IMR-90 (cell line): ENCODE measurements around the gene POLR3G. TPM values are rescaled to one million over a fixed set of nuclear protein-coding genes. Genes with fewer than 3 reads are reported as not detected.

Experiments used
- ATAC-seq: fragments of 200-7000 bp; cut with Tn5 transposase; 2 replicates; pipeline ENCODE4 v1.9.1; 2020; ENCODE audit warnings: low read depth, mild to moderate bottlenecking, moderate library complexity
- BruUV-seq: library from RNA; stranded (reverse); fragments of 400-500 nt; replicated peaks from 2 replicates; lab custom pipeline; 2021; lab: Mats Ljungman, UMichigan
- CTCF ChIA-PET: fragments of 300-600 bp; formaldehyde crosslinking; extraction: SDS; loops from one replicate; lab custom pipeline; 2021; ENCODE audit warnings: antibody characterized with exemption; lab: Yijun Ruan, JAX
- POLR2A ChIA-PET: fragments of 300-600 bp; sonication (Branson Sonifier 250); formaldehyde crosslinking; loops from one replicate; lab custom pipeline; 2022; ENCODE audit warnings: antibody characterized with exemption; ENCODE audit not compliant: unreplicated experiment; lab: Charles Lee
- DNase-seq: peaks from one replicate; pipeline ENCODE4 v3.0.0; 2013
- H2AFZ ChIP-seq: replicated peaks from 2 replicates; pipeline ENCODE3; 2013; ENCODE audit warnings: low read length, mild to moderate bottlenecking; ENCODE audit not compliant: poor library complexity
- H2AK5ac ChIP-seq: 2 replicates; pipeline ENCODE4 v1.6.1; 2013; ENCODE audit warnings: low read depth, low read length, inconsistent platforms
- H2AK9ac ChIP-seq: replicated peaks from 2 replicates; pipeline ENCODE3; 2013; ENCODE audit warnings: mild to moderate bottlenecking, low read depth, low read length, moderate library complexity; ENCODE audit not compliant: poor library complexity
- H2BK120ac ChIP-seq: 2 replicates; pipeline ENCODE4 v1.6.1; 2013; ENCODE audit warnings: low read depth, low read length, inconsistent platforms
- H2BK15ac ChIP-seq: 3 replicates; pipeline ENCODE4 v1.6.1; 2013; ENCODE audit warnings: low read depth, low read length, inconsistent platforms
- H2BK20ac ChIP-seq: 2 replicates; pipeline ENCODE4 v1.6.1; 2013; ENCODE audit warnings: low read depth, mild to moderate bottlenecking, inconsistent platforms, low read length, moderate library complexity
- H2BK5ac ChIP-seq: 2 replicates; pipeline ENCODE4 v1.6.1; 2013; ENCODE audit warnings: mild to moderate bottlenecking, low read depth, low read length, inconsistent platforms; ENCODE audit not compliant: poor library complexity, severe bottlenecking
- H3K14ac ChIP-seq: replicated peaks from 2 replicates; pipeline ENCODE4 v1.6.1; 2013; ENCODE audit warnings: low read depth, low read length, inconsistent platforms
- H3K18ac ChIP-seq: 2 replicates; pipeline ENCODE4 v1.6.1; 2013; ENCODE audit warnings: low read depth, low read length, control low read depth
- H3K23ac ChIP-seq: 2 replicates; pipeline ENCODE4 v1.6.1; 2013; ENCODE audit warnings: low read depth, low read length, inconsistent platforms
- H3K27ac ChIP-seq: 2 replicates; pipeline ENCODE4 v1.5.1; 2013; ENCODE audit warnings: mild to moderate bottlenecking, control low read depth, low read length; ENCODE audit not compliant: insufficient read depth
- H3K27me3 ChIP-seq: 2 replicates; pipeline ENCODE4 v1.6.1; 2013; ENCODE audit warnings: low read length; ENCODE audit not compliant: control insufficient read depth, insufficient read depth
- H3K36me3 ChIP-seq: 2 replicates; pipeline ENCODE4 v1.6.1; 2013; ENCODE audit warnings: low read length, mixed read lengths; ENCODE audit not compliant: control insufficient read depth, insufficient read depth
- H3K4ac ChIP-seq: 2 replicates; pipeline ENCODE4 v1.6.1; 2013; ENCODE audit warnings: low read depth, low read length, inconsistent platforms
- H3K4me1 ChIP-seq: 2 replicates; pipeline ENCODE4 v1.6.1; 2013; ENCODE audit warnings: low read length, mixed read lengths; ENCODE audit not compliant: control insufficient read depth, insufficient read depth
- H3K4me2 ChIP-seq: 2 replicates; pipeline ENCODE4 v1.6.1; 2013; ENCODE audit warnings: low read depth, mild to moderate bottlenecking, control low read depth, low read length, moderate library complexity
- H3K4me3 ChIP-seq: 2 replicates; pipeline ENCODE4 v1.5.1; 2013; ENCODE audit warnings: low read depth, mild to moderate bottlenecking, control low read depth, low read length, moderate library complexity; ENCODE audit not compliant: insufficient read depth
- H3K56ac ChIP-seq: 2 replicates; pipeline ENCODE4 v1.6.1; 2013; ENCODE audit warnings: low read length, inconsistent platforms; ENCODE audit not compliant: insufficient read depth; ENCODE audit errors: extremely low read depth
- H3K79me1 ChIP-seq, 2 experiments: 2 replicates each; pipeline ENCODE4 v1.6.1; 2013; ENCODE audit warnings: low read length in 2 of 2, inconsistent platforms in 1 of 2, low read depth in 1 of 2
- H3K9ac ChIP-seq: 2 replicates; pipeline ENCODE4 v1.6.1; 2013; ENCODE audit warnings: low read depth, low read length, control low read depth
- H3K9me1 ChIP-seq: 2 replicates; pipeline ENCODE4 v1.6.1; 2013; ENCODE audit warnings: low read length, inconsistent platforms; ENCODE audit not compliant: insufficient read depth
- H3K9me3 ChIP-seq: 2 replicates; pipeline ENCODE4 v1.6.1; 2013; ENCODE audit warnings: low read length; ENCODE audit not compliant: control insufficient read depth, insufficient read depth
- H4K20me1 ChIP-seq: 2 replicates; pipeline ENCODE4 v1.6.1; 2013; ENCODE audit warnings: low read length, inconsistent platforms; ENCODE audit not compliant: insufficient read depth
- H4K5ac ChIP-seq: 2 replicates; pipeline ENCODE4 v1.6.1; 2013; ENCODE audit warnings: mild to moderate bottlenecking, low read depth, low read length, control low read depth
- H4K8ac ChIP-seq, 2 experiments: 2 replicates each; pipeline ENCODE4 v1.6.1; 2013; ENCODE audit warnings: low read depth in 2 of 2, low read length in 2 of 2, control low read depth in 1 of 2, inconsistent platforms in 1 of 2
- H4K91ac ChIP-seq: 2 replicates; pipeline ENCODE4 v1.6.1; 2013; ENCODE audit warnings: low read depth, low read length, inconsistent platforms; ENCODE audit not compliant: insufficient read depth
- BHLHE40 ChIP-seq: fragments of 150-350 bp; IDR thresholded peaks from 2 replicates; pipeline ENCODE4 v1.6.1; 2016; ENCODE audit warnings: mild to moderate bottlenecking, low read depth, low read length
- CEBPB ChIP-seq: IDR thresholded peaks from 2 replicates; pipeline ENCODE4 v1.6.1; 2012; ENCODE audit warnings: low read depth, low read length, improper control_type of control experiment
- CHD1 ChIP-seq: IDR thresholded peaks from 2 replicates; pipeline ENCODE4 v1.6.1; 2012; ENCODE audit warnings: low read depth, low read length, improper control_type of control experiment
- FOS ChIP-seq: fragments of 150-350 bp; IDR thresholded peaks from 2 replicates; pipeline ENCODE4 v1.6.1; 2016; ENCODE audit warnings: low read depth, low read length
- MAZ ChIP-seq: IDR thresholded peaks from 2 replicates; pipeline ENCODE4 v1.6.1; 2012; ENCODE audit warnings: low read depth, mild to moderate bottlenecking, low read length, improper control_type of control experiment, moderate library complexity, borderline replicate concordance
- MXI1 ChIP-seq: IDR thresholded peaks from 2 replicates; pipeline ENCODE4 v1.6.1; 2012; ENCODE audit warnings: low read depth, mild to moderate bottlenecking, low read length, moderate library complexity, borderline replicate concordance
- NFE2L2 ChIP-seq: fragments of 150-350 bp; IDR thresholded peaks from 2 replicates; pipeline ENCODE4 v1.6.1; 2016; ENCODE audit warnings: low read depth, mild to moderate bottlenecking, low read length
- RAD21 ChIP-seq: IDR thresholded peaks from 2 replicates; pipeline ENCODE4 v1.6.1; 2012; ENCODE audit warnings: low read length, improper control_type of control experiment
- RCOR1 ChIP-seq: IDR thresholded peaks from 2 replicates; pipeline ENCODE4 v1.6.1; 2012; ENCODE audit warnings: mild to moderate bottlenecking, low read length, improper control_type of control experiment; ENCODE audit not compliant: insufficient replicate concordance
- RFX5 ChIP-seq: IDR thresholded peaks from 2 replicates; pipeline ENCODE4 v1.8.0; 2012; ENCODE audit warnings: low read depth, mild to moderate bottlenecking, low read length, moderate library complexity
- SMC3 ChIP-seq: fragments of 150-350 bp; IDR thresholded peaks from 2 replicates; pipeline ENCODE4 v1.6.1; 2016; ENCODE audit warnings: low read depth, mild to moderate bottlenecking, antibody characterized with exemption, low read length, moderate library complexity
- WGBS, 2 experiments: methylation state at CpG; one replicate each; pipeline versions ENCODE4 v1.1.5 to v1.1.7; 2013; ENCODE audit warnings: missing lambda C conversion rate in 2 of 2; ENCODE audit not compliant: insufficient read length in 1 of 2; ENCODE audit errors: extremely low coverage in 2 of 2; 5-methylcytosine and 5-hydroxymethylcytosine counted together
- dilution Hi-C: fragments of 300-500 bp; cut with HindIII; formaldehyde crosslinking; loops from one replicate; pipeline ENCODE4 v1.14.3; 2018; ENCODE audit warnings: low sequenced_read_pairs; ENCODE audit not compliant: unreplicated experiment
- in situ Hi-C: fragments of 300-500 bp; cut with MboI; formaldehyde crosslinking; loops from 3 replicates; pipeline ENCODE4 v1.14.3; 2019; ENCODE audit warnings: low sequenced_read_pairs, inconsistent platforms, mixed read lengths
- intact Hi-C: fragments of 100-400 bp; cut with micrococcal nuclease; formaldehyde crosslinking; loops from 2 replicates; pipeline ENCODE4 v1.10.0; 2022
- polyA plus RNA-seq, 3 experiments: library from polyadenylated mRNA; depleted of rRNA; stranded (reverse); fragments of >200 nt; gene quantifications; 2 replicates each; pipeline ENCODE4 v1.2.3, GENCODE V29; 2012; ENCODE audit warnings: low replicate concordance in 1 of 3
- total RNA-seq: library from RNA; depleted of rRNA; stranded (reverse); fragments of >200 nt; gene quantifications from 2 replicates; pipeline ENCODE4 v1.2.3, GENCODE V29; 2012
- TF ChIP-seq, protein P1 (sequence below): fragments of 150-350 bp; IDR thresholded peaks from 2 replicates; pipeline ENCODE4 v1.6.1; 2017; ENCODE audit warnings: mild to moderate bottlenecking, antibody characterized with exemption, low read length, low read depth
- TF ChIP-seq, protein P2 (sequence below): fragments of 150-350 bp; IDR thresholded peaks from 2 replicates; pipeline ENCODE4 v1.6.1; 2016; ENCODE audit warnings: low read depth, mild to moderate bottlenecking, low read length, moderate library complexity, borderline replicate concordance

The POLR3G gene
- total and polyA plus RNA-seq, 2 of the 4 experiments (the other 2 are of a cell fraction), result 10.6 to 11.6 TPM

DNA sequence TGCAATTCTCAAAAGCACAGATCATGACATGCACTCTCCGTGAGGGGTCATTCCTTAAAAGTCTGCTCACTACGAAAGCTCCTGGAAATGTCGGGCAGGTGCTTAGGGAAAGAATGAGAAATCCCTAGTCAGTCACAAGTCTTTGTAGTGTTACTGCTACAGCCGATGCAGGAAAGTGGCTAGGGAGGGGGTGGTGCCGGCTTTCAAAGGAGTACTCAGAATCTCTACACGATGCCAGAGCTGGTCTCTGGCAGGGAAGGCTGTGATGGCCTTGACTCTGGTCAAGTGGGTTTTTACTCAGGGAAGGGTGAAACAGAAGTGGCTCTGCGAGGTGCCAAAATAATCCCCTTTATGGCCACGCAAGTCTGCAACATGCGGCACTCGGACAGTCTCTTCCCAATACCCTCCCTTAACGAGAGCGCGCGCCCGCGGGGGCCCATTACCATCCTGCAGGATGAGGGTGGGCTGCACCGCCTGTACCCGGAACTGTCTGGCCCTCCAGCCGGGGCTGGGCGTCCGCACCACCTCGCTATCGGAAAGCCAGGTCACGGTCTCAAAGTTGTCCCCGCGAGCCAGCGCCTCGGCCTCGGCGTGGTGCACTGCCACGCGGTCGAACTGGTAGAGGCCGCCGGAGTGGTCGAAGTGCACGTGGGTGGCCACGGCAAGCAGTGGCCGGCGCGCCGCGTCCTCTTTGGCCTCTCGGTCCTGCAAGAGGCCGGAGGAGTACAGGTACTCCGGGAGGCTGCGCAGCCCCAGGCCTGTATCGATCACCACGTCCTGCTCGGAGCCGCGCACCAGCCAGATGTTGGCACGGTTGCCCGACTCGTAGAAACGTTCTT, 1.0 kb upstream of the POLR3G start:
- ChIA-PET CTCF (interaction anchor here (0.7 kb wide), 1 partner anchor 23 kb away, joined by 3 read pairs; no protein-coding TSS in a partner anchor), POLR2A (interaction anchor here (0.6 kb wide), 1 partner anchor 1717 kb away, joined by 3 read pairs; no protein-coding TSS in a partner anchor)
- Histone ChIP-seq H4K20me1 (no peaks in the 10 kb centered on the region), H3K9me1 (0 out of 2 replicates have a peak, but pooled peaks cover 2% of the 10 kb centered on the region), H3K27ac (peak overlapping the region; percentile 59), H3K18ac (no peak overlapping the region), H3K4me1 (peaks cover 2% of the 10 kb centered on the region; the same call in 1 of the 2 replicates), H3K9ac (peak overlapping the region; percentile 59), H3K79me1 (peaks cover 13 to 14% of the 10 kb centered on the region in 2 experiments), H2AFZ (peak overlapping the region; percentile 96), H3K9me3 (no peaks in the 10 kb centered on the region), H3K36me3 (no peaks in the 10 kb centered on the region), H2BK120ac (peak overlapping the region; percentile 26; the same call in 1 of the 2 replicates), H3K56ac (peak overlapping the region; percentile 51; the same call in 1 of the 2 replicates), H2AK9ac (peak overlapping the region; percentile 70), H3K23ac (peak overlapping the region; percentile 79), H2BK20ac (no peak overlapping the region), H3K27me3 (no peaks in the 10 kb centered on the region), H3K4ac (peak overlapping the region; percentile 74), H4K91ac (peak overlapping the region; percentile 10; the same call in 1 of the 2 replicates), H4K5ac (peak overlapping the region; percentile 15; the same call in 1 of the 2 replicates), H2AK5ac (no peak overlapping the region), H4K8ac (peak overlapping the region; percentile 67 to 71), H3K4me3 (peak overlapping the region; percentile 75), H2BK15ac (no peak overlapping the region), H3K4me2 (peak overlapping the region; percentile 94), H3K14ac (peak overlapping the region; percentile 73), H2BK5ac (peak overlapping the region; percentile 55)
- intact Hi-C loops, result loop anchor here (1.0 to 5.0 kb wide), 2 partner anchors 57 to 66 kb away; partner anchors contain the start of gene CETN3
- in situ Hi-C loops, result no loop called here
- BruUV-seq, result no TSS peak
- 1% methylated on average over 22 of the region's 56 CpGs; no CpG with 5 or more reads in 1 of the 2 experiments for WGBS, 2 experiments
- ATAC-seq (peak; percentile 37), DNase-seq (peak; percentile 18)
- dilution Hi-C loops, result no loop called here
- TF ChIP-seq RAD21, result no peak
- no peak for TF ChIP-seq CHD1
- TF ChIP-seq MXI1, result peak; percentile 77; the same call in 1 of the 2 replicates
- TF ChIP-seq RCOR1, result no peak
- TF ChIP-seq, protein P1, sequence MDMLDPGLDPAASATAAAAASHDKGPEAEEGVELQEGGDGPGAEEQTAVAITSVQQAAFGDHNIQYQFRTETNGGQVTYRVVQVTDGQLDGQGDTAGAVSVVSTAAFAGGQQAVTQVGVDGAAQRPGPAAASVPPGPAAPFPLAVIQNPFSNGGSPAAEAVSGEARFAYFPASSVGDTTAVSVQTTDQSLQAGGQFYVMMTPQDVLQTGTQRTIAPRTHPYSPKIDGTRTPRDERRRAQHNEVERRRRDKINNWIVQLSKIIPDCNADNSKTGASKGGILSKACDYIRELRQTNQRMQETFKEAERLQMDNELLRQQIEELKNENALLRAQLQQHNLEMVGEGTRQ, result peak; percentile 16; the same call in 1 of the 2 replicates
- TF ChIP-seq, protein P2, sequence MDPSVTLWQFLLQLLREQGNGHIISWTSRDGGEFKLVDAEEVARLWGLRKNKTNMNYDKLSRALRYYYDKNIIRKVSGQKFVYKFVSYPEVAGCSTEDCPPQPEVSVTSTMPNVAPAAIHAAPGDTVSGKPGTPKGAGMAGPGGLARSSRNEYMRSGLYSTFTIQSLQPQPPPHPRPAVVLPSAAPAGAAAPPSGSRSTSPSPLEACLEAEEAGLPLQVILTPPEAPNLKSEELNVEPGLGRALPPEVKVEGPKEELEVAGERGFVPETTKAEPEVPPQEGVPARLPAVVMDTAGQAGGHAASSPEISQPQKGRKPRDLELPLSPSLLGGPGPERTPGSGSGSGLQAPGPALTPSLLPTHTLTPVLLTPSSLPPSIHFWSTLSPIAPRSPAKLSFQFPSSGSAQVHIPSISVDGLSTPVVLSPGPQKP, result no peak
- TF ChIP-seq MAZ, result no peak
- TF ChIP-seq RFX5, result no peak
- TF ChIP-seq FOS, result no peak
- TF ChIP-seq NFE2L2, result no peak
- no peak for TF ChIP-seq SMC3
- TF ChIP-seq CEBPB, result no peak
- TF ChIP-seq BHLHE40, result no peak; the same call in 1 of the 2 replicates
